GM19372 (cell line): ENCODE results near the gene PEX26.
"Not testable (repeated sequence)": the region's sequence is repeated elsewhere in the genome, so short reads cannot be mapped to it uniquely, and the experiment has no call there.

Experiments
- ATAC-seq: cut with Tn5 transposase; IDR thresholded peaks from one replicate; pipeline ENCODE4 v1.9.1; 2021; ENCODE audit warnings: mild to moderate bottlenecking, low read depth, moderate library complexity; ENCODE audit not compliant: unreplicated experiment

The PEX26 gene

DNA sequence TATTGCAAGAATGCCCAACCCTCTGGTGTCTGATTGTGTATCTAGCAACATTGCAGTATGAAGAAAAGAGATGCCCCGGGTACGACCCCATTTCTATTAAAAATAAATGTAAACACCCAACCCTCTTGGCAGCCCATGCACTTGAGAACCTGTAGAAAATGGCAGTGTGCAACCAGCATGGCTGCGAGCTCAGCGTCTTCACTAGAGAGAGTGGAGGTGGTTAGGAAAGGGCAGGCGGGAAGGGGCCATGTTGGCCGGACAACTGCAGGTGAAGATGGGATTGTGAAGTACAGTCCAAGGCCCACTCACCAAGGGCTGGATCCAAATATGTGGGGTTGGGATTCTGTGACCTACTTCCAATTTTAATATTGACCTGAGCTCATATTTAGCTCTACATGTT, 15.9 kb downstream of the PEX26 start:
- no peak for ATAC-seq

DNA sequence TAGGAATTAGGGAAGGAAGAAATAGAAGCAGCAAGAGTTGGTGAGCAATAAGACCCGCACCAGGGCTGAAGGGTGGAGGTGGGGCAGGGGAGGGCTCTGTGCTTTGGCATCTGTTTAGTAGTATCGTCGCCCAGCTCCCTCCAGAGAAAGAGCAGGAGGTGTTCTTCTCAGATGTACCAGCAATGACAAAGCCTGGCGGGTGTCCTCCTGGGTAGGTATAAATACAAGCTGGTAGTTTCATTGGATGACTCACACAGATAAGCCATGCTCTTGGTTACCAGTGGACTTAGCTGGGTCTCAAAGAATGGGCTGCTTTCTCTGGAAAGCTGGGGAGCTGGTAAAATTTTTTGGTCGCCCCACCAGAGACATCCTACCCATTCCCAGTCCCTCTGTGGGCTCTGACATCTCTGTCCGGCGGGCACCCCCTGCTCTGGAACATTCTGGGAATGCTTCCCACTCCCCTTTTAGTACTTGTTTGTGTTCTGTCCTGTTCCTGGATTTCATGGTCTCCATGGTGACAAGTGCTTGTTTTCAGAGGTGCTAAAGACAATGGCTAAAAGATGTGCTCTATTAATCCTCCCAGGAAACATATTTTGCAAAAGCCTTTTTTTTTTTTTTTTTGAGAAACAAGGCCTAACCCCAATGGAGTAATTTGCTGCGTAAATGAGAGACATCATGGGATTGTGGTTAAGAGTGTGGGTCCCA, 17.5 kb downstream of the PEX26 start:
- ATAC-seq, result no peak

DNA sequence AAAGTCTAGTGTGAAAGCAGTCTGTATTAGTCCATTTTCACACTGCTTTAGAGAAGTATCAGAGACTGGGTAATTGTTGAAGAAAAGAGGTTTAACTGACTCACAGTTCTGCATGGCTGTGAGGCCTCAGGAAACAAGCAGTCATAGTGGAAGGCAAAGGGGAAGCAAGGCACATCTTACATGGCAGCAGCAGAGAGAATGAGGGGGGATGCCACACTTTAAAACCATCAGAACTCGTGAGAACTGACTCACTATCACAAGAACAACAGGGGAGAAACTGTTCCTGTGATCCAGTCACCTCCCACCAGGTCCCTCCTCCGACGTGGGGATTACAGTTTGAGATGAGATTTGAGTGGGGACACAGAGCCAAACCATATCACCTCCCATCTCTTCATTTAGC, 19.0 kb downstream of the PEX26 start:
- no peak for ATAC-seq

DNA sequence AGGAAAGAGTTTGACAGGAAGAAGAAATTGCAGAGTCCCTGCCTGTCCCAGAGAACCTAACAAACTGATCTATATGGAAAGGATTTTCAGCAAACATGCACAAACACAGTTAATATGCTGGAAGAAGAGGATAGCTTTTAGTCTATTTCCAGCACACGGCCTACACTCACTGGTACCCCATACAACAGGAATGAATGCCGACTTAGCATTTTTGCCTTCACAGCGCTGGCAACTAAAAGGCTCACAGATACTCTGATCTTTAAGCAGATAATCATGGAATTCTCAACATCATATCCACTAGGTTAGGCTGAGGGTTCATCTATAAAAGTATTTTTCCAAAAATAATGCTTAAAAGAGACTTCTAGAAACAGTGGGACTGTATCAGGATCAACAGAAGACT, 23.0 kb downstream of the PEX26 start:
- no peak for ATAC-seq

DNA sequence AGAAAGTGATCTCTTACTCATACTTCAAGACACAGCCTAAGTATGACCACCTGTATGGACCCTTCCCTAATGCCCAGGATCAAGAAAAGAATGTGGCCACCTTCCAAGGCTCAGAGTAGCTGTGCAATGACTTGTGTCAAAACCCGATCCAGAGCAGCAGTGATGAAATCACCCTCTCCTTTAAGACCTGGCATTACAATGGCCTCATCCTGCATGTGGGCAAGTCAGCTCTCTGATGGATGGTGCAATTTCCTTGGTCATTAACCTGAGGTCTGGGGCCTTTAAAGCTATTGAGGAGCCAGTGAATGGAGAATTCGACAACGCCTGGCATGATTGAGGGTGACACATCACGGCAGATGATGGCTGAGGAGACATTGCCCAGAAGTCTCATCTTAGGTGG, 23.7 kb downstream of the PEX26 start:
- ATAC-seq, result no peak

DNA sequence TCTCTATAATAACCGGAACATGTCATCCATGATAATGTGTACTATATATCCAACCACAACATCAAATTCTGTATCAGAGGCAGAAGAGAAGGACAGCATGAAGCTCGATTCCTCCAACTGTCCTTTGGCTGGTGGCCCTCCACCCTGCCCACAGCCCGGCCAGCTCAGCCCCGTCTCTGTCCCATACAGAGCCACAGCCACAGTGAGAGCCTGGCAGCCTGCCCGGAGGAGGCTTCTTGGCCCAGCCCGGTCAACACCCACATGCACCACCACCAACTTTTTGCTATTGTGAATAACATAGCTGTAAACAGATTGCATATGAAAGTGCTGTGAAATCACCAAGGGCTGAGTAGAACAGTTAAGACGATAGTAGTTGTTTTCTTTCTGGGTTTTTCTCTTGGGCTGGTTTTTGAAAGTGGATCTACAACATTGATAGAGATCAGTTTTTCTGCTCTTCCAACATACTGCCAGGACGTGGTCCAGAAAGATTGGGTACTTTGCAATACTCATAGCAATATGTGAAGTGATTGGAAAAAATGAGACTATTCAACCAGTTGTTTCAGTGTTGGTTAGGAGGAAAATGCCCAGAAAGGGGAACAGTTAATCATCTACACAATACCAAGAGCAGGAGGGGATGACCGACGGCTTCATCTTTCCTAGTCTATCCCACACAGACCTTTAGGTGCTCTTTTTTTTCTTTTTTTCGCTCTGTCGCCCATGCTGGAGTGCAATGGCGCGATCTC, 25.9 kb downstream of the PEX26 start:
- ATAC-seq, result no peak

DNA sequence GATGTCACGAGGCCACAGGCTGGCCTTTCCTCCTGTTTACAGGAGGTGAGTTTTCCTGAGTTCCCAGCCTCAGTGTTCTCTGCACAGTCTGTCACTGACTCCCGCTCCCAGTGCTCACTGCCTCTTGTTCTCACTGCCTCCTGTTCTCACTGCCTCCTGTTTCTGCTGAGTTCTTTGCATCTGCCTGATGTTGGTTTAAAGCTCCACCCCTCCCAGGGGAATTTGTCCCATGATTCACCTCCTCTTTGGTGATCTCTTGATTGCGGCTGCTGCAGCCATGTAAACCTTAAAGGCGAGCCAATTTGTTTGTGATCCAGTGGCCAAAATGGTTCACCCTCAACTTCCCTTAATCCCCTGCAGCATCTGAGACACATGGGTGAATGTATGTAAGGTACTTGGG, 26.8 kb downstream of the PEX26 start:
- no peak for ATAC-seq

DNA sequence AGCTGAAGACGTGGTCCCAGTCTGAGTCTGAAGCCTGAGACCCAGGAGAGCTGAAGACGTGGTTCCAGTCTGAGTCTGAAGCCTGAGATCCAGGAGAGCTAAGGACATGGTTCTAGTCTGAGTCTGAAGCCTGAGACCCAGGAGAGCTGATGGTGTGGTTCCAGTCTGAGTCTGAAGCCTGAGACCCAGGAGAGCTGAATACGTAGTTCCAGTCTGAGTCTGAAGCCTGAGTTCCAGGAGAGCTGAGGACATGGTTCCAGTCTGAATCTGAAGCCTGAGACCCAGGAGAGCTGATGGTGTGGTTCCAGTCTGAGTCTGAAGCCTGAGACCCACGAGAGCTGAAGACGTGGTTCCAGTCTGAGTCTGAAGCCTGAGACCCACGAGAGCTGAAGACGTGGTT, 28.2 kb downstream of the PEX26 start:
- ATAC-seq, result not testable (repeated sequence)

DNA sequence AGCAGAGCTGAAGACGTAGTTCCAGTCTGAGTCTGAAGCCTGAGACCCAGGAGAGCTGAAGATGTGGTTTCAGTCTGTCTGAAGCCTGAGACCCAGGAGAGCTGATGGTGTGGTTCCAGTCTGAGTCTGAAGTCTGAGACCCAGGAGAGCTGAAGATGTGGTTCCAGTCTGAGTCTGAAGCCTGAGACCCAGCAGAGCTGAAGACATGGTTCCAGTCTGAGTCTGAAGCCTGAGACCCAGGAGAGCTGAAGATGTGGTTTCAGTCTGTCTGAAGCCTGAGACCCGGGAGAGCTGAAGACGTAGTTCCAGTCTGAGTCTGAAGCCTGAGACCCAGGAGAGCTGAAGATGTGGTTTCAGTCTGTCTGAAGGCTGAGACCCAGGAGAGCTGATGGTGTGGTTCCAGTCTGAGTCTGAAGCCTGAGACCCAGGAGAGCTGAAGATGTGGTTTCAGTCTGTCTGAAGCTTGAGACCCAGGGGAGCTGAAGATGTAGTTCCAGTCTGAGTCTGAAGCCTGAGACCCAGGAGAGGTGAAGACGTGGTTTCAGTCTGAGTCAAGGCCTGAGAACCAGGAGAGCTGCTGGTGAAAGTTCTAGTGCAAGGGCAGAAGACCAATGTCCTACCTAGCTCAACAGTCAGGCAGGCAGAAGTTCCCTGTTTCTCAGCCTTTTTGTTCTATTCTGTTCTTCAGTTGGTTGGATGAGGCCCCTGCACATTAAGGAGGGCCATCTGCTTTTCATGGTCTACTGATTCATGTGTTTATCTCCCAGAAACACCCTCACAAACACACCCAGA, 29.0 kb downstream of the PEX26 start:
- ATAC-seq, result not testable (repeated sequence)

DNA sequence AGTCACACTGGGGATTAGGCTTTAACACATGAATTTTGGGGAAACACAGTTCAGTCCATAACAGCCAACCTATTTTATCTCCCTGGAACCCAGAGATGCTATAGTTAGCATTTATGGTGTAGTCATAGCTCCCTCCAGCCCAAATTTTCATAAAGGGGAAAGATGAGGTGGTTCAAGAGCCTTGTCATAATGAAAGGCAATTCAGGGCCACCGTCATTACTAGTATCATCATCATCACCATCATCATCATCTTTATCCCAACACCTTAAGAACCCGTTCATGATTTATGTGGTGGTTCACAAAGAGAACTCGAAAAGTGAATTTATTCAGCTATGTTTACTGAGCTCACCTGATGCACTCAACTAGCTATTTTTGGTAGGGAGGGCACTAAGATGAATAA, 30.4 kb downstream of the PEX26 start:
- no peak for ATAC-seq

DNA sequence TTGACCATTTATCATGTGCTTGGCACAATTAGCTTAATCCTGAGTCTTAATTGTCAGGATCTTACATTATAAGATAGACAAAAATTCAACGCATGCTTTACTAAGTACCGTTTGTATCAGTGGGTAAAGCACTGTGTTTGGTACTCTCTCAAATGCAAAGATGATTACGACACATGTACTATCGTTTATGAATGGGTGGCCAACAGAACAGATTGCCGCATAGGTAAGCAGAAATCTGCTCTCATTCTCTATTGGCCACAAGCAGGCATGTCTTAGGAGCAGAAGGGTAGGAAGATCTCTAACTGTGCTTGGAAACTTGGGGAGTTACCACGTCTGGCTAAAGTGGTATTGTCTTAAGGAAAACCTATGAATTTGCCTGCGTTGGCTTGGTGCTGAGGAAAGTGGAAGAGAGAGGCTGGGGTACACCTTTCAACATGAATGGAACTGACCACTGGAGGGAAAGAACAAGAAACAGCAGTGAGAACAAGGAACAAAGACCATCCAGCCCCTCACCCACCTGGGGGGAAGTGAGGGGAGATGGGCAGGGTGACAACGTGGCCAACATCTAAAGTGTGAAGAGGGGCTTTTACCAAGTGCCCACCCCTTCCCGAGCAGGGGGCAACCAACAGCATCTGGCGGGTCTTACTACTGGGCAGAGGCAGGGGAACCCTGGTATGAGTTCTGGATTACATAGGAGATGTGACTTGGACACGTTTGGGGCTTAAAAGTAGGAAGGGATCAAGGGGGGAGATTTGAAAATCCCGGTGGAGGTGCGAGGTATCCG, 31.8 kb downstream of the PEX26 start:
- no peak for ATAC-seq

DNA sequence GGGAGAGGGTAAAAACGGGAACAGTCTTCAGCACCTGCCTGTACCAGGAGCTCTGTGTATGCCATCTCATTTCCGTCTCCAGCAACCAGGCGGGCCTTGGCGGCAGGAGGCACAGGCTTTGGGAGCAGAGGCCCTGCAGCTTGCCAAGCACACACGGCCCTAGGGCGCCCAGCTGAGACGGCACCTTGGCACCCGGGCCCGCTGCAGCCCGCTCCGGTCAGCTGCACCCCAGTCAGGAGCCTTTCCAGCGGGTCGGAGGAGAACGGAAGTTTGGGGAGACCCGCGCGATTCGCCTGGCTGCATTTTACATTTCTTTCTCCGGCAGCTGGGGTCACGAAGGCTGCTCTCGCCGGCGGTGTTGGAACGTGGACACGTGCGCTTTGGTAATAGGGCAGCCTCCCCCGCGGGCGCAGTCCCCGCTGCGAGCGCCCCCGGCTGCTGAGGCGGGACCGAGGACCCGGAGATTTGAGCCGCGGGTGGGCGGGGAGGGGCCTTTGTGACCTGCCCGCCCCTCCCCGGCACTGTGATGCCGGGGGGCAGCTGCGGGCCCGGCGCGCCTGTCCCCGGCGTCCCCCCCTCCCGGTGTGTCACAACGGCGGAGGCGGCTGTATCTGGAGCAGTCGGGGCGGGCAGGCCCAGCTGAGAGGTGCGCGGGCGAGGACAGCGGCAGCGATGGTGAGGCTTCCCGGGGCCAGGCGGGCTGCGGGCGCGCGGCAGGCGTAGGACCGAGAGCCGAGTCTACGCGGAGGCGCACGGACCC, 32.6 kb downstream of the PEX26 start, which contains the start of gene TUBA8:
TSS of gene TUBA8 (plus strand) at position 616 of the 760 bp plus-strand sequence. CDS start at position 673, 57 bp downstream.
- ATAC-seq, result no peak

DNA sequence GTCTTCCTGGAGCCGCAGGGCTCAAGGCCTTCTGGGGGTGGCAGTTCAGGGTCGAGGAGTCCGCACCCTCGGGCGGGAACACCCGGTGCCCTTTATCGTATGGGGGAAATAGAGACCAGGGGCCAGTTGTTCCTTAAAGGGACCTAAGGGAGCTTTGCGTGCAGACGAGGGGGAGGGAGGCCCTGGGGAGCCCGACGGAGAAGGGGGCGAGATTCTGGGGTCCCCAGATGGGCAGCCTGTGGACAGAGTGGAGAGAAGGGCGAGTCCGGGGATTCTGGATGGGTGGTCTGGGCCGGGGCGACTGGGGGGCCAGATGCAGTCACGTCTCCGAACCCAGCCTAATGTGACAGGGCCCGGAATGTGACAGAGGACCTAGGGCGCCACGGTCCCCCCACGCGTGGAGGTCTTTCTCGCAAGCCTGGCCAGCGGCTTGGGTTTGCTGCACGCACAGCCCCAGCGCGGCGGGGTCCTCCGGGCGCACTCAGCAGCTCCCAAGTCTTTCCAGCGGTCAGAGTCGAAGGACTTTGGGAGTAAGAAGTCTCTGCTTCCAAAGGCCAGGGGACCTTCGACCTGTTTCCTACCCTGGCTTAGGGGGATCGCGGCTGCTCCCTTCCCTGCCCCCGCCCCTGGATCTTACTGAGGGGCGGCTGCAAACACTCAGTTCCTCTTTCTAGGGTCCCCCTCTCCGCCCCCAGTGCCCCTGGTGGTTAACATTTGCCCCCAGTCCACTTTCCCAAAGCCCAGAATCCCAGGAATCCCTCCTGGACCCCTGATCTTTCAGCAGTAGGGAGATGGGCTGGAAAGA, 33.4 kb downstream of the PEX26 start:
- no peak for ATAC-seq

DNA sequence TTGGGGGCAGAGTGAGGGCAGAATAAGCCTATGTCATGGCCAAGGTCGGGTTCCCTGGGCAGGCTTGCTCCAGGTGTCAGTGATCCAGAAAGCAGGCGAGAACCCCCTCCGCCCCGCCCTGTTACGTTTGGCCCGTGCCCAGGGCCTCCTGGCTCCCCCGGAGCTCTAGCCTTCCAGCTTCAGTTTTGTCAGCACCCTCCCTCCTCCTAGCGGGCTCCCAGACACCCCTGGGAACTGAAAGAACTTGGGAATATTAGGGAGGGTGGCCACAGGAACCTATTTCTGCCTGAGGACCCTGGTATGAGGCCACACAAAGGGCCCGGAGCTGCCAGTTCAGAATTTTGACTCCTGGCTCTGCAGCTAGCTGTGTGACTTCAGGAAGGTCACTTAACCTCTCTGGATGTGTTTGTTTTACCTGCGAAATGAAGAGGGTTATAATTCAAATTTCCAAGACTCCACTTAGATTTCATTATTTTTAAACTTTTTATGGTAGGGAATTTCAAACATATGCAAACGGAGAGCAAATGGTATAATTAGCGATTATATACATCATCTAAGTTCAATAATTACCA, 34.1 kb downstream of the PEX26 start:
- no peak for ATAC-seq

DNA sequence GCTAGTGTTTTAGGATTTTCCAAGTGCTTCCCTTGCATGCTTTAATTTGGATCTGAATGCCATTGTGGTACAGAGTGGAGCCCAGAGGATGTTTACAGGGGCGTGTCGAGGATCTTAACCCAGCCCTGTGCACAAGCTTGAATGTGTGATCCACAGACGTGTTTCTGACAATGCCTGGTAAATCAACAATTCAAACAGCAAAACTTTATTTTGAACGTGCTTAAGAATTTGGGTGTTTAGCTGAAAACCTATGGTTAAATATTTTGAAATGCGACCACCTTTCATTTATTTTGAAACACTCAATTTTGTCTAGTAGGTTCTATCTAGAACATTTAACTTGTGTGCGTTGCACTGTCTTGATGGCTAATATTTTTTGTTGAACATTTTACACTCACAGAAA, 34.6 kb downstream of the PEX26 start:
- ATAC-seq, result no peak

DNA sequence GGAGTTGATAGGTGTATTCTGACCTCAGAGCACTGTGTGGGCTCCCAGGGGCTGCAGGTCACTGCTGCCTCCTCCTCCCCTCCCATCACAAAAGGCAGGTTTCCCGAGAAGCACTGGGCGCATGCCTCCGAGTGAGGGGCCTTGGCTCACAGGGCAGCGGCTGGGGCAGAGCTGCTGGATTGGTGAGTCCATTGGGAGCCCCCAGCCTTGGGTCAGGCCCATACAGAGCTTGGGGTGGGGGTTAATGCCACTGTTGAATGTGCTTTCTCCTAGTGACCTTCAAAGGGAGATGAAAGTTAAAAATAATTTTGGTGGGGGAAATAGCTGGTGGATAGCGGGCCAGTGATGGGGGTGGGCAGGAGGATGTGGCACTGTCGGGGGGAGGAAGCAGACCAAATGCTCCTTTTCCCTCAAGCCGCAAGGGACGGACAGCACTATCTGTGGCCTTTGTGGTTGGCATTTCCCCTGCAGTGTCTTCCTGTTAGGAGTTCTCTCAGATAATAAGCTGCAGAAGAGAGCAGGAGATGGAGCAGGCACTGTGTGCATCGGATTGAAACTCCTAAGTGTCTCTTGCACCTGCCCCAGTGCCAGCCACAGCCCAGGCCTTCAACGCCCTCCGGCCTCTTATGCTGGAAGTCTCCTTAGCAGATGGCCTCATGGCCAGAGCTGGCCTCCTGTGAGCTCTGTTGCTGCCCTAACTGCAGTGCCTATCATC, 36.0 kb downstream of the PEX26 start:
- ATAC-seq, result no peak

DNA sequence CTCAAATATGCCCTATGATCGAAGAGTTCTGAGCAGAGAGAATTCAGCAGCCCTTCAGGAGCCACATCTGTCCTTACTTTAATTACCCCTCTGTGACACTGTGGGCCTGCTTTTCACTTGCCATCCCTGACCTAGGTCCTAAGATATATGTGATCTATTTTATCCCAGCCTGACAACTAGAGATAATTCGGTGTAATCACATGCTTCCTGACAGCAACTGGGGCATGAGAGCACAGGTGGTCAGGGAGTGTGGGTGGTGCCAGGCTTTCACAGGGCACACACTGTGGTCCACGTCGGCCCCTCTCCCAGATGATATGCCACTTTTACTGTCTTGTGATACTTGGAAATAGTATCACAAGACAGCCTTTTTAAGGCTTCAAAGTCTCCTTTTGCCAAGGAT, 36.7 kb downstream of the PEX26 start:
- no peak for ATAC-seq
